Neural progenitor cell (in vitro differentiated cells): ENCODE measurements around the gene ZFAND4.

Experiments
- CTCF ChIP-seq: fragments of 200-600 bp; sonication (generic); IDR thresholded peaks from 2 replicates; pipeline ENCODE4 v1.5.1; 2017; ENCODE audit warnings: antibody characterized with exemption, mild to moderate bottlenecking
- EZH2 ChIP-seq: fragments of 200-600 bp; sonication (generic); IDR thresholded peaks from 2 replicates; pipeline ENCODE4 v1.6.1; 2017; ENCODE audit warnings: antibody characterized with exemption, mild to moderate bottlenecking, moderate library complexity
- EZH2phosphoT487 ChIP-seq: fragments of 200-600 bp; sonication (generic); IDR thresholded peaks from 2 replicates; pipeline ENCODE4 v1.6.1; 2017; ENCODE audit warnings: antibody characterized with exemption

- no peak for TF ChIP-seq CTCF
- no peak for TF ChIP-seq EZH2
- TF ChIP-seq EZH2phosphoT487: no peak
Measured at GRCh38 chr10:45599021-45599603, 73.5 kb downstream of the ZFAND4 start.
